ENCODE data around the gene OLFML2A.

GRCh38 chr9:124828489-124829333 is 51.8 kb downstream of the OLFML2A start:
- TF ChIP-seq TAF1 (IDR thresholded peaks at IDR 0.05; ENCODE audit: borderline replicate concordance, low read depth, low read length) = no peak
- TF ChIP-seq POLR2A (IDR thresholded peaks at IDR 0.05; ENCODE audit: low read depth, low read length) = no peak

All from GM12892 (cell line).